ENCODE measurements around the gene MTG1.

MTG1 gene

DNA sequence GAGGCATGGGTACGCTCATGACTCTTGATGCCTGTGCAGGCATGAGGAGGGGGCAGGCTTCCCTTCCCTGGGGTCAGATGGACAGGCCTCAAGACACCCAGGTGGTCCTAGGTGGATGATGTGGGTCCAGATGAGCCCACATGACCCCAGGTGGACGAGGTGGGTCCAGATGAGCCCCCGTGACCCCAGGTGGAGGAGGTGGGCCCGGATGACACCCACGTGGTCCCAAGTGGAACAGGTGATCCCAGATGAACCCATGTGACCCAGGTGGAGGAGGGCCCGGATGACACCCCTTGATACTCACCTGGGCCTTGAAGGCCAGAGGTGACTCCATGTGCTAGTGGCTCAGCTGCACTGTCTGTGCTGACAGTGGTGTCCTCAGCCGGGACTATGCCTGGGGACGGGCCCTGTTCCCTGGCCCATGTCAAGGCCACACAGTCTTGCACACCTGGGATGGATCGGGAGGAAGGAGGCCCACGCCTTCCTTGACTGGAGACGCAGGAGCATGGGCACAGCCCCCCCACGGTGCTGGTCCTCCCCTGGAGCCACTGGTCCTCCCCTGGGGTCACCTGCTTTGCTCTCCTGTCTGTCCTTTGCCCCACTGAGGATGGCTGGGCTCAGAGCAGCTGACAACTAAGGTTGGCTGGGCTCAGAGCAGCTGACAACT, 43.5 kb upstream of the MTG1 start:
- no peak for DNase-seq (ENCODE audit: low spot score)
- H3K27ac ChIP-seq = no peak overlapping the region
- TF ChIP-seq, protein P1, sequence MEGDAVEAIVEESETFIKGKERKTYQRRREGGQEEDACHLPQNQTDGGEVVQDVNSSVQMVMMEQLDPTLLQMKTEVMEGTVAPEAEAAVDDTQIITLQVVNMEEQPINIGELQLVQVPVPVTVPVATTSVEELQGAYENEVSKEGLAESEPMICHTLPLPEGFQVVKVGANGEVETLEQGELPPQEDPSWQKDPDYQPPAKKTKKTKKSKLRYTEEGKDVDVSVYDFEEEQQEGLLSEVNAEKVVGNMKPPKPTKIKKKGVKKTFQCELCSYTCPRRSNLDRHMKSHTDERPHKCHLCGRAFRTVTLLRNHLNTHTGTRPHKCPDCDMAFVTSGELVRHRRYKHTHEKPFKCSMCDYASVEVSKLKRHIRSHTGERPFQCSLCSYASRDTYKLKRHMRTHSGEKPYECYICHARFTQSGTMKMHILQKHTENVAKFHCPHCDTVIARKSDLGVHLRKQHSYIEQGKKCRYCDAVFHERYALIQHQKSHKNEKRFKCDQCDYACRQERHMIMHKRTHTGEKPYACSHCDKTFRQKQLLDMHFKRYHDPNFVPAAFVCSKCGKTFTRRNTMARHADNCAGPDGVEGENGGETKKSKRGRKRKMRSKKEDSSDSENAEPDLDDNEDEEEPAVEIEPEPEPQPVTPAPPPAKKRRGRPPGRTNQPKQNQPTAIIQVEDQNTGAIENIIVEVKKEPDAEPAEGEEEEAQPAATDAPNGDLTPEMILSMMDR (conservative IDR thresholded peaks at IDR 0.05; ENCODE audit: low read depth) = no peak
- POLR2A ChIA-PET (ENCODE audit: low non-redundant PET) = no interaction called here
- CTCF ChIA-PET = interaction anchor here (0.6 kb wide), 1 partner anchor 14 kb away, joined by 3 read pairs; no protein-coding TSS in a partner anchor

- no peak overlapping the region for H3K27ac ChIP-seq
- ChIA-PET CTCF (interaction anchor here (0.6 kb wide), 1 partner anchor 14 kb away, joined by 3 read pairs; no protein-coding TSS in a partner anchor), POLR2A (ENCODE audit: low non-redundant PET) (no interaction called here)
- no peak for DNase-seq (ENCODE audit: low spot score)
- TF ChIP-seq, protein P1 (conservative IDR thresholded peaks at IDR 0.05; ENCODE audit: low read depth) = no peak
These were observed 43.0 kb upstream of the MTG1 start for GRCh38 chr10:133350950-133351329.

DNA sequence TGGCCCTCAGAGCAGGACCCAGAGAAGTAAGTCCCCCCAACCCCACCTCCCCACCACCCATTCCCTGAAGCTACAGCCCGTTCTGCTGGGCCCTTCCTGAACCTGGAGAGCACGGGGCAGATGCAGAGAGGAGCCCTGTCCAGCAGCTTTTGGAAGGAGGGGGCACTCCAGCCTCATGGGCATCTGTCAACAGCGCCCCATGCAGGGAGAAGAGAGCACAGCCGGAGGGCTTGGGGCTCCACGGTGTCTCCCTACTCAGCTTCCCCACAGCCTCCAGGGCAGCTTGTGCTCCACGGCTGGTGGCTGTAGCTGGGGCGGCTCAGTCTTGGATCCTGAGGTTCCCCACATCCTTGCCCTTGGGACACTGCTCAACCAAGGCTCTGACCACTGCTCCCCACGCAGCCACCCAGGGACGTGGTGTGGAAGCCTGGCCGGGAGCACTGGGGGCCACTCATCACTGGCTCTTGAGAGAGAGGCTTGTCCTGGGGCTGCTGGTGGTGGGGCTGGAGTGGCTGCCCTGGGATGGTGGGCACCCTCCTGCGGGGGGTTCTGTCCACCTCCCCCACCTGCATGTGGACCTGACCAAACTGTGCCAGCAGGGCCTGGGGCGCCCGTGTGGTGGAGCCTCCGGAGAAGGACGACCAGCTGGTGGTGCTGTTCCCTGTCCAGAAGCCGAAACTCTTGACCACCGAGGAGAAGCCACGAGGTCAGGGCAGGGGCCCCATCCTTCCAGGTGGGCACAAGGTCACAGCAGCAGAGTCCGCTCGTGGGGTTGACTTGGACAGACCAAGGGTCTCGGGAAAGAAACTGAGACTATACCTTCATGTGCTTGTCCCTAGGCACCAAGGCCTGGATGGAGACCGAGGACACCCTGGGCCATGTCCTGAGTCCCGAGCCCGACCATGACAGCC, 42.3 kb upstream of the MTG1 start:
- no peak overlapping the region for H3K27ac ChIP-seq
- TF ChIP-seq, protein P1 (conservative IDR thresholded peaks at IDR 0.05; ENCODE audit: low read depth) = no peak
- ChIA-PET POLR2A (ENCODE audit: low non-redundant PET) (interaction anchor here (0.6 kb wide), 1 partner anchor 8 kb away, joined by 7 read pairs; no protein-coding TSS in a partner anchor), CTCF (interaction anchor here (0.6 kb wide), 1 partner anchor 44 kb away, joined by 3 read pairs; no protein-coding TSS in a partner anchor)
- DNase-seq (ENCODE audit: low spot score) = no peak

DNA sequence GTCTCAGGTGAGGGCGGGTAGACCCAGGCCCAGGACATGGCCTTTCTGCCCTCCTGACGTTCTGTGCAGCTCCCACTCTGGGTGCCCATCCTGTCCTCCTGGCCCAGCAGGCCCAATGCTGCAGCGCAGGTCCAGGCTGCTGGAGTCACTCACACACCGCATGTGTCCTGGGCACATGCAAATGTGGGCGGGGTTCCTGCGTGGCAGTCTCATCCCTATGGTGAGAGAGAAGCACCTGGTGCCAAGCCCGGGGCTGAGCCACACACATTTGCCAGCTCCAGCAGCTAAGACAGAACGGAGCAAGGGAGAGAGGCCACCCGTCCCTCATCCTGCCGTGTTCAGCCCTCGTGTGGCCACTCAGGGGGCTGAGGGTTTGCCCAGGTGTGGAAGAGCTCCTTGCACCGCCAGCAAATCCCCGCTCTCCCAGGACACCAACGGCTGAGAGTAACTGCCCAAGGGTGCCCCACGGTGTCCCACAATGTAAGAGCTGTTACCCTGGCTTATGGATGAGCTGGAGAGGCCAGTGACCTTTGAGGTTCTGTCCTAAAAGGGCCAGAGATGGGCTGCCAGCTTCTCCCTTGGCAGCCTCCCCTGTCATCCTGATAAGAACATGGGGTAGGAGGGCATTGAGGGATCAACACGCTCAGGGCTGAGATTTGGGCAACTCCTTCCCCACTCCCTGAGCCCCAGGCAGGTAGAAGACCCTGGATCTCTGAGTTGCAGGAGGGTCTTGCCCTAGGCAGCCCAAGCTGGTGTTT, 40.6 kb upstream of the MTG1 start:
- no peak overlapping the region for H3K27ac ChIP-seq
- TF ChIP-seq, protein P1 (conservative IDR thresholded peaks at IDR 0.05; ENCODE audit: low read depth) = no peak
- ChIA-PET CTCF (interaction anchor here (1.2 kb wide), 1 partner anchor 24 kb away, joined by 13 read pairs; no protein-coding TSS in a partner anchor), POLR2A (ENCODE audit: low non-redundant PET) (interaction anchor here (0.5 kb wide), 1 partner anchor 90 kb away, joined by 3 read pairs; no protein-coding TSS in a partner anchor)
- DNase-seq (ENCODE audit: low spot score) = no peak

- TF ChIP-seq, protein P1 (conservative IDR thresholded peaks at IDR 0.05; ENCODE audit: low read depth) = no peak
- POLR2A ChIA-PET (ENCODE audit: low non-redundant PET) = interaction anchor here (0.5 kb wide), 1 partner anchor 90 kb away, joined by 3 read pairs; no protein-coding TSS in a partner anchor
- no peak overlapping the region for H3K27ac ChIP-seq
- no peak for DNase-seq (ENCODE audit: low spot score)
- CTCF ChIA-PET = interaction anchor here (1.2 kb wide), 1 partner anchor 25 kb away, joined by 13 read pairs; no protein-coding TSS in a partner anchor
These were observed 39.9 kb upstream of the MTG1 start for GRCh38 chr10:133353988-133354605.

Measured in RWPE1 (cell line).